ENCODE results near the gene UCP2.

Gene UCP2

DNA sequence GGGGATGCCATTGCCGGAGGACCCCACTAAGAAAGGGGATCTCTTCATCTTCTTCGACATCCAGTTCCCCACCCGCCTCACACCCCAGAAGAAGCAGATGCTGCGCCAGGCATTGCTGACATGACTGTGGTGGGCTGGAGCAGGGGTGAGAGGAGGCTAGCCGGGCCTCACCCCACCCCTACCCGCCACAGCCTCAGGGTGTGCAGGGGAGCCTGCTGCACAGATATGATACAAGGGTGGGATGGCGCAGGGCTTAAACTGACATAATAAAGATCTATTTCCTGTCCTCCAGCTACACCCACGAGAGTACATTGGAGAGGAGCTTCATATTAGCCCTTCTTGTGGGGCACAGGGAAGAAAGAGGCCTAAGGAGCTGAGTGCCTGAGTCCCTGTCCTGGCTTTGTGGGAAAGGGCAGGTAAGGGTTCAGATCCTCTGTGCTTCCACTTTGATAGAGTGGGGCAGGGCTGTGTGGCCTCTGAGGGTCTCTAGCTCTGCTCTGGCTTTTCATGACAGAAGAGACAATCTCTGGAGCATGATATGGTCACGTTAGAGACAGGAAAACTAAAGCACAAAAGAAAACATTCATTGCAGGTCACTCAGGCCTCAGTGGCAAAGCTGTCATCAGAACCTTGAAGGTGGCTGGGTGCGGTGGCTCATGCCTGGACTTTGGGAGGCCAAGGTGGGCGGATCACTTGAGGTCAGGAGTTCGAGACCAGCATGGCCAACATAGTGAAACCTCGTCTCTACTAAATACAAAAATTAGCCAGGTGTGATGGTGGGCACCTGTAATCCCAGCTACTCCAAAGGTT lies 12.4 kb downstream of the UCP2 start:
- no peak for DNase-seq (ENCODE audit: low read depth in 2 of 2)

DNA sequence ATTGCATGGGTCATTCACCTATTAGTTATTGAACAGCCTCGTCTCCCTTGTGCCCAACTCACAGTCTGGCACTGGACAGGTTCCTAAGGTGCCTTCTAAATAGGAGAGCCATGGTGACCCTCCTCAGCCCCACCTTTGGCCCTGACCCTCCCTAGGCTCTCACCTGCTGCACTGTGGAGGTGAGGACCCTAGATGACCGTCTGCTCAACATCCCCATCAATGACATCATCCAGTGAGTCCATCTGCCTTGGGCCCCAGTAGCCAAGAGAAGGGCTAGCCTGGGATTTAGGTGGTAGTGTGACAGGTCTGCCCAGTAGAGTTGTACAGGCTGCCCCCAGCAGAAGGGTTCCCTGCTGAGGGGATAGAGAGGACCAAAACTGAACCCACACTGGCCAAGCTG lies 13.6 kb downstream of the UCP2 start:
- no peak for DNase-seq (ENCODE audit: low read depth in 2 of 2)

DNA sequence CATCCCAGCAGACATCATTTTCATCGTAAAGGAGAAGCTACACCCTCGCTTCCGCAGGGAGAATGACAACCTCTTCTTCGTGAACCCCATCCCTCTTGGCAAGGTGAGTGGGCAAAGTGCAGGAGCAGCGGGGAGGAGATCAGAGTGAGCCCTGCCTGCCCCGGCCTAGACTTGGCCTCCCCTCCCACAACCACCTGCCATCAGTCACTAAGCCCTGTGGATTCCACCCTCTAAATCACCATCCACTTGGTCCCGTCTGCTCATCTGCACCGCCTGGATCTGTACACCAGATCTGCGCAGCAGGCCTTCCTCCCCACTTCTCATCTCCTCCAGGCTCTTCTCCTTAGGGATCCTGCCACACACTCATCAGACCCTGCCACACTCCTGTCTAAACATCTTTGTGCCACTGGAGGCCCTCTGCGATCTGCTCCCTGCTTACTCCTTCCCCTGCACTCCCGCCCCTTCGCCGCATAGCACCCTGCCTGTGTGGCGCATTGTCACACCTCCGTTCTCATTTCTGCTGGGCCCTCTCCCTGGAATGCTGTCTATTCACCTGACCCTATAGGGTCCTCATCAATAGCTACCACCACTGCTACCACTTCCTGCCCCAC lies 14.2 kb downstream of the UCP2 start:
- DNase-seq (ENCODE audit: low read depth in 2 of 2): no peak

DNA sequence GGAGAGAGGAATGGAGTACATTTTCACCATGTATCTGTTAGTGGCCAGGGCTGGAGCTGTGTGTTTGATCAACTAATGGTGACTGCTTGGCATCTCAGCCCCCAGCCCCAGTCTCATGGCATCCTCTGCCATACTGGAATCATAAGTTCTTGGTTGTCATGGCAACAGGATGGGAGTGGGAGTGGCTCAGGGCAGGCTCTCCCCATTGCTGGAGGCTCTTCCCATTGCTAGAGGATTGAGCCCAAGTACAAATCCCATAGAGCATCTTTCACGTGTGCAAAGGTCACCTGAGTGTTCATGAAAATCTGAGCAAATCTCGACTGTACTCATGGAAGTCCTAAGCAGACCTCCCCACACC lies 16.9 kb downstream of the UCP2 start:
- DNase-seq (ENCODE audit: low read depth in 2 of 2): no peak

DNA sequence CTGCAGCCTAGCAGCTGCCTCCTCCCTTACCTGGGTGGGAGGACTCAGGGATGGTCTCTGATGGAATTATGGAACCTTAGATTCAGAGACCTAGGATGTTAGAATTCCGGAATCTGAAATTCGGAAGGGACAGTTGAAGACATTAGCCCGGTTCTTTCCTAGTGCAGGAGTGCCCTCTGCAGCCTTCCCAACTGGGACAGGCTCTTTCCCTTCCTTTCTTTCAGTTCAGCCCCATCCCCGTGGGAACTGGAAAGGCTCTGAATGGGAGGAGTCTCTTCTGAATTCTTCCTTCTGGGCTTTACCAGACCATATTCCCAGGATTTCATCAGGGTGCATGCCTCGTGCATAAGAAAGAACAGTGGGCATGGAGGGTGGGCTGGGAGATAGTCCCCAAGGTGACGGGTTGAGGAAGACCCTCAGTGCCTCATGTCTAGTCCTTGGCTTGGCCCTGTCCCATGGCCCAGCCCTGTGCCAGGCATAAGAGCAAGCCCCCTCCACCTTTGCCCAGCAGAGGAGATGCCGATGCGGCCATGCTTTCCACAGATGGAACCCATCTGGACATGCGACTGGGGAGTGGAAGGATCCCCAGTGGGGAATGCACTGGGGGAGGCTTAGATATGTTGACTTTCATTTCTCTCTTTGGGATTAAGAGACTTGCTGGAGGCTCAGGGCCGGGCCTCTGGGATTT lies 17.4 kb downstream of the UCP2 start:
- no peak for DNase-seq (ENCODE audit: low read depth in 2 of 2)

DNA sequence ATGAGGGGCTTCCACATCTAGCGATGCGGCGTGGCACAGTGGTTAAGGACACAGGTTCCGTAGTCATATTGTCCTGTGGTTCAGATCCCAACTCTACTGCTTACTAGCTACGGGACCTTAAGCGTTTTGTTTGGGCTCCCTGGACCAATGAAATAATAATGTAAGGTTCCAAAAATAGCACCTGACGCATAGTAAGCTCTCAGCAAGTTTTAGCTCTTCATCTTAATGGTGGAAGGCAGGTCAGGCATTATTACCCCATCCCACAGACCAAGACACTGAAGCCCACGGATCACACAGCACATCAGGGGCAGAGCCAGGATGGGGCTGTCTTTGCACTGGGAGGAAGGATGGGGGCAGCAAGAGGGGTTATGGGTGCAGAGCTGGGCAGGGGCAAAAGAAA lies 18.8 kb downstream of the UCP2 start:
- DNase-seq (ENCODE audit: low read depth in 2 of 2): no peak

DNA sequence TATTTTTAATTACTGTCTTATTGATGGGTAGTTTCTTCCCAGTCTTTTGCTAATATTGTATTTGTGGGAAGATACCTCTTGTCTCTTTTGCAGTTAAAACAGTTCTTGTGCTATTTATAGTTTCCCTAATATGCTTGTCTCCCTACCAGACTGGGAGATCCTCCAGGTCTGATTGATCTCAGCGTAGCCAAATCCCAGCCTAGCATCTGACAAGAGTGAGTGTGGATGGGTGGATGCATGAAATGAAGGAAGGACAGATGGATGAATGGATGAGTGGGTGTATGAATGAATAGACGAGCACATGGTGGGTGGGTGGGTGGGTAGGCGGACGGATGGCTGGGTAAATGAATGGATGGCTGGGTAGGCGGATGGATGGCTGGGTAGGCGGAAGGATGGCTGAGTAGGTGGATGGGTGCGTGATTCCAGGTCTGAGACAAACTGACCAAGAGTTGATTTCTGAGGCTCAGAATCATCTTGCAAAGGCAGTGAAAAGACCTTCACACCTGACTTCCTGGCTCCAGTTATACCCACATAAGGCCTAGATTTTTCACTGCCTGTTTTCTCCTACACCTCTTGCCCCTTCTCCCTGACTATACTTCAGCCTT lies 20.4 kb downstream of the UCP2 start:
- DNase-seq (ENCODE audit: low read depth in 2 of 2): no peak

DNA sequence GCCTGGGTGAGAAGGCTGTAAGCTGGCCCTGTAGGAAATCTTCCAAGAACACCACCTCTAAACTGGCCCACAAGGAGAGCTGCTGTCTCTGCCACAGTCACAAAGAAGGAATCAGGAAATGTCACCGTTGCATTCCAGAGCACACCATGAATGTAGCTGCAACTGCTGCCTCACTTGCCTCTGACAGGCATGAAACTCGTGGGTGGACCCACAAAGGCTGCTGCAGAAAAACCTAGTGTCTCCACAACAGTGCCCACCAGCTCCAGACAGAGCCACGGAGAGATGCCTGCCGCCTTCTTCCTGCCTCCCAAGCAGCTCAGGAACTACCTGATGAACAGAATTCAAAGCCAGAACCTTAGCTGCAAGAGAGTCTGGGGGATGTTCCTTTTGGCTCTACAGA lies 21.3 kb downstream of the UCP2 start:
- no peak for DNase-seq (ENCODE audit: low read depth in 2 of 2)

DNA sequence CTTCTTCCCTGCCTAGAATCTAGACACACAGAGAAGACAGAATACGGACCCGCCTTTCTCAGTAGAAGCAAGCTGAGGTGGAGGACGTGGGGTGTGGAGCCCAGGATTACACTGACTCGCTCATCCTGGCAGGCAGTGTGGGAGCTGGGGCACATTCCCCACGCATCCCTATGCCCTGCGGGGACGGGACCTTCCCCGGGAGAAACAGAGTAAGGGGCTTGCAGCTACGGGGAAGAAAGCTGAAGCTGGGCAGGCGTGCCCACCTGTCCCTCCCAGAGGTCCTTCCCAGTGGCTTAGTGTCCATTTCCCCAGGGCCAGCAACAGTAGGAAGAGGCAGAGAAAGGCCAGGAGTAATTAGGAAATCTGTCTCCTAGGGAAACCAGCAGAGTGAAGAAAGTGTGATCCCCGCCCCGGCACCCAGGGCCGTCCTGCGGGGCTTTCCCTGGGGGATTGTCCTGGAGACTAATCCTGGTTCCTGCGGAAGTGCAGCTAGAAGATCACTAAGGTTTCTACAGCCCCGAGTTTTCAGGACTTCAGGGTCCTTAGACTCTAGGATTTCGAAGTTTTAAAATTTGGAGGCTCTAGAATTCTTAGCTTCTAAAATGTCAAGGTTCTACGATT lies 24.0 kb downstream of the UCP2 start:
- DNase-seq (ENCODE audit: low read depth in 2 of 2): no peak

DNA sequence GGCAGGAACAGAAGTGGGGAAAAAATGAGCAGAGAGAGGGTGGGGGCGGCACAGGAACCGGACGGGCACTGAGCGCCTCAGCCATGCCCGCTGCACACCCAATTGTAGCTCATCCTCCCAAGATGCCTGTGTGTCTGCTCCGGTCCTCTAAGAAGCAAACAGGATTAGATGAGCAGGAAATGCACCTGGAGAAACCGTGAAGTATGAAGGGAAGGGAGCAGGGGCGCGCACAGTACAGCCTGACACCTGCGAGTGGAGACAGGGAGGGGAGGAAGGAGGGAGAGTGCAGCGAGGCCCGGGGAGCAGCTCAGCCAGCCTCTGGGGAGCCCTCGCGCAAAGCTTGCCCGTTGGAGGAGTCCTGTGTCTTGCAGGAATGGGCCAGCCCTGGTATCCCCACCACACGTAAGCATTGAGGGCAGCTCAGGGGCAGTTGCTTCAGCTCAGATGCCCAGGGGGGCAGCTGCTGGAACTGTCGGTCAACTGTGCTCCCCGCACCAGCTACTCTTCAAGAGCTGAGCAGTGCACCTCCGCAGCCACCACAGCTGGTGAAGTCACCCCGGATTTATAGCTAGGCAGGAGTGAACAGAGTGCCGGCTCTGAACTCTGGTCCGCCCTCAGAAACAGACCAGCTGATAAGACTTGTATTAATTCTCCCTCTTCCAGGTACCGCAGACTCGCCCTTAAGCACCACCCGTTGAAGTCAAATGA lies 24.8 kb downstream of the UCP2 start:
- no peak for DNase-seq (ENCODE audit: low read depth in 2 of 2)

DNA sequence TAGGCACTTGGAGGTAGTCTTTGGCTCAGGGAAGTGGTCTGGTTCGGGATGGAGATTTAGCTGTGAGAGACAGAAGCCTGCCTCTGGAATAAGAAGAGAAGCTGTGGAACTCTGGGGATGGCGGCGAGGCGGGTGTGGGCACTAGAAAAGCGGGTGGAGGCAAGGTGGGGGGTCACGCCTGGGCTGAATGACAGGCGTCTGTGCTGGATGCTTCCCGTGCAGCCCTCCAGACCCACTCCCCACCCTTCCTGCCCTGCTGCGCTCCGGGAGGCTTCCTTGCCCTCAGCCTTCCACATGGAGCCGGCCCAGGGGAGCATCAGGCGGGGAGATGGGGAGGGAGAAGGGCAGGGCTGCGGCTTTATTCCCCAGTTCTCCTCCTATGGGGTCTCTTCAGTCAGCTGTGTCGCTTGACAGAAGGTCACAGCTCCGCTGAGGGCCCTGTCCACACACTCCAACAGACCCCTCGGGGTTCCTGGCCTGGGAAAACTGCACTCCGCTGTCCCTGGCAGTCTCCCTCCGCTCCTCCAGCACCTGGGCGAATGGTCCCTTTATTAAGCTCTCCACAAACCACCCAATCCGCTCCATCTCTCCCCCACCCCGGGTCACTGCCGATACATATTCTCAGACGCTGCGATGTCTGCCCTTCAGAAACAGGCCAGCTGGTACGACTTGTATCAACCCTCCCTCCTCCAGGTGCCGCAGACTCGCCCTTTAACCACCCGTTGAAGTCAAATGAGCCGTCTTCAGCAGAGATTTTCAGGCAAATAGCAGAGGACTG lies 25.6 kb downstream of the UCP2 start:
- DNase-seq (ENCODE audit: low read depth in 2 of 2): no peak

DNA sequence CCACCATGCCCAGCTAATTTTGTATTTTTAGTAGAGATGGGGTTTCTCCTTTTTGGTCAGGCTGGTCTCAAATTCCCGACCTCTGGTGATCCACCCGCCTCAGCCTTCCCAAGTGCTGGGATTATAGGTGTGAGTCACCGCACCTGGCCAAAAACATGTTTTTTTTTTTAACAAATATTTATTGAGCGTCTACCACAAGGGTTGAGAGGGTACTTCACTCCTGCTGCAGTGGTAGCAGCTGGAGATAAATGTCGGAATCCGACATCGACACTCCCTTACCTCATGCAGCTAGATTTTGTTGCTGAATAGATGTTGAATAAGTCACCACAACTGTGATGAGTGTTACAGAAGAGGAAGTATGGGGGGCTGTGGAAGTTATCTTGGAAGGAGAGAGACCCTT lies 30.8 kb downstream of the UCP2 start:
- no peak for DNase-seq (ENCODE audit: low read depth in 2 of 2)

DNA sequence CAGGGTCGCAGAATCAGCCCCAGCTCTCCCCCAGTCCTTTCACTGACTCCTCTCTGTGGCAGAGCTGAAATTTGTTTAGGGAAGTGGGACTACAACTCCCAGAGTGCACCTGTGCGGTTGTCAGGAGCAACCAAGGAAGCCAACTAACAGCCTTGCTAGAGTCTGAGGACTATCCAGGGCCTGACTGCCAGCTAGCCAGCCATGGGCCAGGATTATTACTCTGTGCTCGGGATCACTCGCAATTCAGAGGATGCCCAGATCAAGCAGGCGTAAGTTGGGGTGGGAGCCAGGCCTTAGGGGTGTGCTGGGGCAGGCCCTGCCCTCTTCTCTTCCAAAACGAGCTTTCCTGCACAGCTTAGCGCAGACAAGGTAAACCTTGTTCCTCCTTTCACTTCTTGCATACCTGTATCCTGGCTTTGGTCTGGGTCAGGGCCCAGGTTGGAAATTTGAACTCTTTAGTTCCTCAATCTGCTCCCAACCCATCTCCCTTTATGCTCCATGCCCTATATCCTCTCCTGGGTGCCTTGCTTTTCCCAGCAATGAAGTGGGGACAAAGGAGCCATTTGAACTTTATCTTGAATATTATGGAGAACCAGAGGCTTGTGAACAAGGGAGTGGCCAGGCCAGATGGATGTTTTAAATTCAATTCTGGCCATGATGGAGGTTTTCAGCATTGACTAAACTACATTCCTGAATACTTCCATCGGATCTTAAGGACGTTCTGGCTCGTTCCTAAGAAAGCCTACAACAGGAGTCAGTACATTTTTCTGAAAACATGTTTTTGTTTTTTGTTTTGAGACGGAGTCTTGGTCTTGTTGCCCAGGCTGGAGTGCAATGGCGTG lies 31.6 kb downstream of the UCP2 start, which contains the start of gene DNAJB13:
TSS of gene DNAJB13 (plus strand) at position 158 of the 842 bp plus-strand sequence. CDS start at position 202, 44 bp downstream.
- DNase-seq (ENCODE audit: low read depth in 2 of 2): no peak

DNA sequence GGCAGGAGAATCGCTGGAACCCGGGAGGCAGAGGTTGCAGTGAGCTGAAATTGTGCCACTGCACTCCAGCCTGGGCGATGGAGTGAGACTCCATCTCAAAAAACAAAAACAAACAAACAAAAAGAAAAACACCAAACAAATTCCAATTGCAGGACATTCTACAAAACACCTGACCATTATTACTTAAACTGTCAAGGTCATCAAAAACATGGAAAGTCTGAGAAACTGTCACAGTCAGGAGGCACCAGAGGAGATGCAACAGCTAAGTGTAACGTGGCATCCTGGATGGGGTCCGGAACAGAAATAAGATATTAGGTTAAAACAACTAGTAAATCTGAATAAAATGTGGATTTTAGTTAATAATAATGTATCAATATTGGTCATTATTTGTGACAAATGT lies 32.7 kb downstream of the UCP2 start:
- DNase-seq (ENCODE audit: low read depth in 2 of 2): no peak

DNA sequence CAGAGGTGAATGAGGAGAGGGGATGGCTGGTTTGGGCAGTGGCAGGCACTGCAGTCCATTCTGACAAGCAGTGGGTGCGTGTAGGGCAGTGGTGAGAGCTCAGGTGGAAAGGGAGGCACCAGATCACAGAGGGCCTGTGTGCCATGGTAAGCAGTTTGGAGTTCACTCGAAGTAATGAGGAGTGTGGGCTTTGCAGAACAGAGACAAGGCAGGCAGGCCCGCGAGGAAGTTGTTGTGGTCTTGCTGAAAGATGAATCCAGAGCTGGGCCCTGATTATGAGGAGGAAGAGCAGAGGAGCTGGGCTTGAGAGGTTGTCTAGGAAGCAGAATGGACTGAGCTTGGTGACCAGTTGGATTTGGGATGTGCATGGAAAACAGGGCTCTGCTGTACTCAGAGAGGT lies 33.4 kb downstream of the UCP2 start:
- no peak for DNase-seq (ENCODE audit: low read depth in 2 of 2)

DNA sequence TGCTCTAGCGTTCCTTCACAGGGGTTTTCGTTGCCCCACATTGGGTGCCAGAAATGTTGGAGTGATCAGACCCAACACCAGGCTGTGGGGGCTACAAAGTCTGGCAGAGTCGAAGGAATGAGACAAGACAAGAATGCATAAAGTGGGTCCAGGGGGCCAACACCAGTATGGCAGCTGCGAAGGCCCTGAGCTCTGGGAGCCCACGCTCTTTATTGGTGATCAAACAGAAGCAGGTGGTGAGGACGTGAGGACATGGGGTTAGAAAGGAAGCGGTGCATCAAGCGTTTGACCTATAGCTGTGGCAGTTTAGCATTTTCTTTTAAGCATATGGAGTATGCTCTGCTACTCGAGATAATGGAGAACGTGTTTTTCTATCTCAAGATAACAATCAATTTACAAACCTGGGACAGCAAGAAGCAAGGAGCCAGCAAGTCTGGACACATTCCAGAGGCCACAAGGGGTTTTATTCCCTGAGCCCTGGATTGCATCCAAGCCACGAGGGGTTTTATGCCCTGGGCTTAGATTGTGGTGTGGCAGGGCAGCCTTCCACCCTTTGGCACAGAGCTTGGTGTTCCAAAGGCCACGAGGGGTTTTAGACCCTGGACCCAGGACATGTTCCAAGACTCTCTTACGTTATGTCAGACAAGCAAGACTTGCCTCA lies 35.7 kb downstream of the UCP2 start:
- DNase-seq (ENCODE audit: low read depth in 2 of 2): no peak

DNA sequence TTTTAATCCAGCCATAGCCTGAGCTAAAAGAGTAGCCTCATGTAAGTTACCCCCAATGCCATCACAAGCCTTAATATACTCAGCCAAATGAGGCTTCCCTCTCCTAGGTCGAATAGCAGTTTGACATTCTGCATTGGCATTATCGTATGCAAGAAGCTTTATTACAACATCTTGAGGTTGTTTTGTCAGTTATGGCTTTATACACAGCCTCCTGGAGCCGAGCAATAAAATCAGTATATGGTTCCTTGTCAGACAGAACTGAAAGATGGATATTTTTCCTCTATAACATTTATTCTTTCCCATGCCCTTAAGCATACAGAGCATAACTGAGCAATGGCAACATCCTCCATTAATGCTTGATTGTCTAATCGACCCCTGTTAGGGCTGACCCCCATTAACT lies 37.2 kb downstream of the UCP2 start:
- no peak for DNase-seq (ENCODE audit: low read depth in 2 of 2)

DNA sequence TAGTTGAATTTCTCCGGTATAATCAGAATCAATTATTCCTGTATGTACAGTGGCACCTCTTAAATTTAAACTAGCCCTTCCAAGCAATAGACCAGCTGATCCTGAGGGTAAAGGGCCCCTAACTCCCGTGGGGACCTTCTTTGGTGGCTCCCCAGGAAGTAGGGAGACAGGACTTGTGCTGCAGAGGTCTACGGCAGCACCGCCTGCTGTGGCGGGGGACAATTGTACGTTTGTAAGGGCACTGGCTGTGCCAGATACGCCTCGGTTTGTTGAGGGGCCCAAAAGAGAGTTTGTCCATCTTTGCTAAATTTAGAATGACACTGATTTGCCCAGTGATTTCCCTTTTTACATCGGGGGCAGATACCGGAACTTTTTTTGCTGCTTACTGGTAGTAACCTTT lies 37.7 kb downstream of the UCP2 start:
- DNase-seq (ENCODE audit: low read depth in 2 of 2): no peak

DNA sequence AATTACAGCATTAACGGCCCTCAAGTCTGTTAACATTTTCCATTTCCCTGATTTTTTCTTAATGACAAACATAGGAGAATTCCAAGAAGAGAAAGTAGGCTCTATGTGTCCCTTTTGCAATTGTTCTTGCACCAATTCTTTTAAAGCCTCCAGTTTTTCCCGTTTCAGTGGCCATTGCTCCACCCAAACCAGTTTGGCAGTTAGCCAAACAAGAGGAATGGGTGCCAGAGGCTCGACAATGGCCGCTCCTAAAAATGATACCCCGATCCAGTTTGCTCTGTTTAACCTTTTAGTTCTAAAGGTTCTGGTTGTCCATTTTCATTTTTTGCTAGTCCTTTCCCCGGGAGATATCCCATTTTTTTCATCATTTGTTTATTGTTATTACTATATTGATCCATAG lies 38.6 kb downstream of the UCP2 start:
- DNase-seq (ENCODE audit: low read depth in 2 of 2): no peak

Data from fibroblast of skin of left quadriceps (primary cell).